Endothelial cell of umbilical vein (primary cell): ENCODE data around the gene PARD3B. TPM values are rescaled to one million over a fixed set of nuclear protein-coding genes. Genes with fewer than 3 reads are reported as not detected.

ENCODE experiments used
- BruUV-seq: library from RNA; stranded (reverse); fragments of 400-500 nt; replicated peaks from 2 replicates; lab custom pipeline; 2021; lab: Mats Ljungman, UMichigan
- CTCF ChIA-PET: fragments of 300-600, 350-600 bp; sonication (Branson Sonifier 250); formaldehyde crosslinking; loops from one replicate; lab custom pipeline; 2021; ENCODE audit warnings: antibody characterized with exemption, inconsistent platforms; lab: Charles Lee
- POLR2A ChIA-PET: fragments of 300-600, 350-600 bp; sonication (Branson Sonifier 250); formaldehyde crosslinking; loops from one replicate; lab custom pipeline; 2021; ENCODE audit warnings: antibody characterized with exemption, inconsistent platforms; lab: Charles Lee
- DNase-seq: peaks from one replicate; pipeline ENCODE4 v3.0.0-alpha.2; 2011; ENCODE audit warnings: low read depth, low spot score
- FAIRE-seq: peaks from 2 replicates; lab custom pipeline; 2011; peaks lifted over from hg19 to GRCh38; lab: Jason Lieb, UNC
- H2AFZ ChIP-seq: 2 replicates; pipeline ENCODE4 v1.6.0; 2012; ENCODE audit warnings: low read depth, low read length, control low read depth, inconsistent platforms
- H3K27ac ChIP-seq: 2 replicates; pipeline ENCODE4 v1.5.1; 2011; ENCODE audit warnings: low read depth, mild to moderate bottlenecking, control low read depth, low read length, moderate library complexity; ENCODE audit not compliant: insufficient read depth
- H3K27me3 ChIP-seq, 2 experiments: 2 replicates each; pipeline versions ENCODE4 v1.6.0 to v1.6.1; 2011; ENCODE audit warnings: low read length in 2 of 2, mixed read lengths in 1 of 2; ENCODE audit not compliant: control insufficient read depth in 2 of 2, insufficient read depth in 2 of 2
- H3K36me3 ChIP-seq, 2 experiments: 2 replicates in 1 of 2; 3 replicates in 1 of 2; pipeline ENCODE4 v1.5.1; 2011; ENCODE audit warnings: low read length in 2 of 2, mild to moderate bottlenecking in 1 of 2, moderate library complexity in 1 of 2; ENCODE audit not compliant: control insufficient read depth in 2 of 2, insufficient read depth in 2 of 2; ENCODE audit errors: extremely low read depth in 1 of 2
- H3K4me1 ChIP-seq: 3 replicates; pipeline ENCODE4 v1.5.1; 2011; ENCODE audit warnings: mild to moderate bottlenecking, low read length; ENCODE audit not compliant: control insufficient read depth, insufficient read depth; ENCODE audit errors: extremely low read depth
- H3K4me2 ChIP-seq: 2 replicates; pipeline ENCODE4 v1.6.1; 2011; ENCODE audit warnings: low read length, control low read depth, mixed read lengths; ENCODE audit not compliant: insufficient read depth
- H3K4me3 ChIP-seq, 3 experiments: fragments of 200-600 bp in 1 of 3; sonication (generic), shearing (Covaris generic) in 1 of 3; replicated peaks in 1 of 3; 2 replicates each; pipeline ENCODE4 v1.5.1; 2011 to 2016; ENCODE audit warnings: control low read depth in 3 of 3, low read length in 3 of 3, mild to moderate bottlenecking in 2 of 3, inconsistent platforms in 1 of 3, low read depth in 1 of 3, moderate library complexity in 1 of 3; ENCODE audit not compliant: insufficient read depth in 1 of 3
- H3K79me2 ChIP-seq: 2 replicates; pipeline ENCODE4 v1.6.0; 2012; ENCODE audit warnings: low read length, inconsistent platforms; ENCODE audit not compliant: control insufficient read depth, insufficient read depth
- H3K9ac ChIP-seq: replicated peaks from 2 replicates; pipeline ENCODE3; 2011; ENCODE audit warnings: low read length, control low read depth; ENCODE audit not compliant: insufficient read depth; ENCODE audit errors: extremely low read depth
- H3K9me1 ChIP-seq: replicated peaks from 3 replicates; pipeline ENCODE4 v1.6.0; 2011; ENCODE audit warnings: mild to moderate bottlenecking, low read length; ENCODE audit not compliant: control insufficient read depth, insufficient read depth; ENCODE audit errors: extremely low read depth
- H3K9me3 ChIP-seq: replicated peaks from 2 replicates; pipeline ENCODE4 v1.5.1; 2012; ENCODE audit warnings: low read length, inconsistent platforms; ENCODE audit not compliant: control insufficient read depth, insufficient read depth
- H4K20me1 ChIP-seq: replicated peaks from 2 replicates; pipeline ENCODE3; 2011; ENCODE audit warnings: mild to moderate bottlenecking, low read length; ENCODE audit not compliant: control insufficient read depth, insufficient read depth; ENCODE audit errors: extremely low read depth
- EZH2 ChIP-seq: IDR thresholded peaks from 2 replicates; pipeline ENCODE4 v1.6.1; 2012; ENCODE audit warnings: borderline replicate concordance, low read depth, mild to moderate bottlenecking, moderate library complexity, low read length, inconsistent platforms; ENCODE audit not compliant: severe bottlenecking
- FOS ChIP-seq: IDR thresholded peaks from 2 replicates; pipeline ENCODE4 v1.6.1; 2011; ENCODE audit warnings: mild to moderate bottlenecking, low read length, moderate library complexity, borderline replicate concordance; ENCODE audit not compliant: insufficient read depth
- GATA2 ChIP-seq: IDR thresholded peaks from 2 replicates; pipeline ENCODE4 v1.7.0; 2011; ENCODE audit warnings: low read depth, mild to moderate bottlenecking, moderate library complexity, mixed read lengths, low read length; ENCODE audit not compliant: insufficient read length, insufficient read depth
- JUN ChIP-seq: IDR thresholded peaks from 2 replicates; pipeline ENCODE4 v1.6.1; 2011; ENCODE audit warnings: borderline replicate concordance, low read depth; ENCODE audit not compliant: insufficient read length, insufficient read depth
- MYC ChIP-seq: IDR thresholded peaks from one replicate; pipeline ENCODE4 v1.6.1; 2011; ENCODE audit warnings: mild to moderate bottlenecking, low read depth, low read length
- POLR2A ChIP-seq: IDR thresholded peaks from 2 replicates; pipeline ENCODE4 v1.6.1; 2012; ENCODE audit warnings: low read depth, mild to moderate bottlenecking, control low read depth, low read length
- POLR2AphosphoS5 ChIP-seq: IDR thresholded peaks from 2 replicates; pipeline ENCODE4 v1.6.1; 2012; ENCODE audit warnings: low read depth, mild to moderate bottlenecking, control low read depth, low read length, moderate library complexity; ENCODE audit not compliant: insufficient read depth
- dilution Hi-C: fragments of 300-500 bp; cut with MboI; formaldehyde crosslinking; loops from one replicate; pipeline ENCODE4 v1.15.0; 2019; ENCODE audit warnings: low sequenced_read_pairs; ENCODE audit not compliant: extremely low pct_ligation_motif_present
- intact Hi-C: fragments of 100-400 bp; cut with micrococcal nuclease; formaldehyde crosslinking; loops from one replicate; pipeline ENCODE4 v1.10.0; 2022
- polyA plus RNA-seq, 4 experiments: library from polyadenylated mRNA; depleted of rRNA in 3 of 4; stranded (reverse) in 3 of 4; unstranded in 1 of 4; fragments of >200 nt; gene quantifications; 2 replicates each; pipeline versions ENCODE4 v1.2.1 to v1.2.3, GENCODE V29; 2011 to 2012; ENCODE audit warnings: missing spikeins in 1 of 4
- total RNA-seq: library from RNA; stranded (reverse); gene quantifications from 2 replicates; pipeline ENCODE4 v1.2.3, GENCODE V29; 2021
- TF ChIP-seq, protein P1 (sequence below): IDR thresholded peaks from 2 replicates; pipeline ENCODE4 v1.6.1; 2011; ENCODE audit not compliant: insufficient read depth, insufficient read length
- TF ChIP-seq, protein P2 (sequence below), 2 donors: IDR thresholded peaks; 1 replicate in 1 of 2; 2 replicates in 1 of 2; pipeline ENCODE4 v1.5.1; 2011; ENCODE audit warnings: low read length in 2 of 2, mild to moderate bottlenecking in 2 of 2, moderate library complexity in 2 of 2, control low read depth in 1 of 2, inconsistent platforms in 1 of 2, low read depth in 1 of 2; ENCODE audit not compliant: insufficient read depth in 1 of 2; ENCODE audit errors: extremely low read depth in 1 of 2

PARD3B gene
- total and polyA plus RNA-seq, 2 donors (not counting 3 experiments of a cell fraction or from before 2014, with no cell fraction given) = 2.2 to 30.9 TPM

DNA sequence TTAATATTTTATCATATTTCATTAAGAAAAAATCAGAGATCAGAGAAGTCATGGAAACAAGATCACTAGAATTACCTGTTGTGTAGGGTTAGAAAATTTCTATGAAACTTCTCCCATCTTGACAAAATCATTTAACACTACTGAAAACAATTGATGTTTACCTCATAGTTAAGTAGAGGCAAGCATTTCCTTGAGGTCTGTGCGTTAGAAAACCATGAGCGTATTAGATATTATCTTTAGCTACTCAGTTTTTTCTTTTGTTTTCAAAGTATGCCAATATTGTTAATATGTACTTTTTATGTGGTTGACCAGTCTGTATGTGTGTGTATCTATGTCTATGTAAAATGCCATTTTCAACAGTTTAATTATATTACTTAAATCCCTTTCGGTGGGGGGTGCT, 335.7 kb downstream of the PARD3B start:
- Histone ChIP-seq H3K79me2 (no peaks in the 10 kb centered on the region), H3K9ac (no peak overlapping the region), H3K27me3 (no peaks in the 10 kb centered on the region), H3K36me3 (no peaks in the 10 kb centered on the region), H3K9me1 (no peaks in the 10 kb centered on the region), H3K4me2 (no peak overlapping the region), H3K4me1 (no peaks in the 10 kb centered on the region), H3K27ac (no peak overlapping the region), H4K20me1 (no peaks in the 10 kb centered on the region), H2AFZ (no peak overlapping the region), H3K4me3 (no peak overlapping the region), H3K9me3 (no peaks in the 10 kb centered on the region)
- CTCF ChIA-PET = interaction anchor here (1.2 to 2.3 kb wide), 5 partner anchors 8 to 795 kb away, joined by 3 to 12 read pairs (median 4); no protein-coding TSS in a partner anchor
- FAIRE-seq (no peak), DNase-seq (no peak)
- no TSS peak for BruUV-seq
- TF ChIP-seq EZH2 (no peak), POLR2A (no peak), FOS (no peak), MYC (no peak), JUN (no peak), GATA2 (no peak), POLR2AphosphoS5 (no peak)
- TF ChIP-seq, protein P1, sequence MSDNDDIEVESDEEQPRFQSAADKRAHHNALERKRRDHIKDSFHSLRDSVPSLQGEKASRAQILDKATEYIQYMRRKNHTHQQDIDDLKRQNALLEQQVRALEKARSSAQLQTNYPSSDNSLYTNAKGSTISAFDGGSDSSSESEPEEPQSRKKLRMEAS = no peak
- TF ChIP-seq, protein P2, sequence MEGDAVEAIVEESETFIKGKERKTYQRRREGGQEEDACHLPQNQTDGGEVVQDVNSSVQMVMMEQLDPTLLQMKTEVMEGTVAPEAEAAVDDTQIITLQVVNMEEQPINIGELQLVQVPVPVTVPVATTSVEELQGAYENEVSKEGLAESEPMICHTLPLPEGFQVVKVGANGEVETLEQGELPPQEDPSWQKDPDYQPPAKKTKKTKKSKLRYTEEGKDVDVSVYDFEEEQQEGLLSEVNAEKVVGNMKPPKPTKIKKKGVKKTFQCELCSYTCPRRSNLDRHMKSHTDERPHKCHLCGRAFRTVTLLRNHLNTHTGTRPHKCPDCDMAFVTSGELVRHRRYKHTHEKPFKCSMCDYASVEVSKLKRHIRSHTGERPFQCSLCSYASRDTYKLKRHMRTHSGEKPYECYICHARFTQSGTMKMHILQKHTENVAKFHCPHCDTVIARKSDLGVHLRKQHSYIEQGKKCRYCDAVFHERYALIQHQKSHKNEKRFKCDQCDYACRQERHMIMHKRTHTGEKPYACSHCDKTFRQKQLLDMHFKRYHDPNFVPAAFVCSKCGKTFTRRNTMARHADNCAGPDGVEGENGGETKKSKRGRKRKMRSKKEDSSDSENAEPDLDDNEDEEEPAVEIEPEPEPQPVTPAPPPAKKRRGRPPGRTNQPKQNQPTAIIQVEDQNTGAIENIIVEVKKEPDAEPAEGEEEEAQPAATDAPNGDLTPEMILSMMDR (IDR thresholded peaks at IDR 0.05; ENCODE audit: extremely low read depth in 1 of 2, insufficient read depth in 1 of 2, low read depth in 1 of 2, low read length in 2 of 2) = no peak
- dilution Hi-C loops (no loop called here), intact Hi-C loops (no loop called here)
- POLR2A ChIA-PET = no interaction called here
